ACHN (cell line): ENCODE results near the gene FYB1.
A peak's percentile ranks its signal among the peaks of the same experiment; 100 is the strongest.
"Not testable (repeated sequence)": the region's sequence is repeated elsewhere in the genome, so short reads cannot be mapped to it uniquely, and the experiment has no call there.

ENCODE experiments used
- DNase-seq: peaks from one replicate; pipeline ENCODE4 v3.0.0-alpha.2; 2015
- in situ Hi-C: cut with HindIII; loops from 2 replicates; pipeline ENCODE4 v1.10.0; 2017; ENCODE audit warnings: low sequenced_read_pairs, low pct_ligation_motif_present, low pct_unique_long_range_greater_than_20kb

The FYB1 gene

DNA sequence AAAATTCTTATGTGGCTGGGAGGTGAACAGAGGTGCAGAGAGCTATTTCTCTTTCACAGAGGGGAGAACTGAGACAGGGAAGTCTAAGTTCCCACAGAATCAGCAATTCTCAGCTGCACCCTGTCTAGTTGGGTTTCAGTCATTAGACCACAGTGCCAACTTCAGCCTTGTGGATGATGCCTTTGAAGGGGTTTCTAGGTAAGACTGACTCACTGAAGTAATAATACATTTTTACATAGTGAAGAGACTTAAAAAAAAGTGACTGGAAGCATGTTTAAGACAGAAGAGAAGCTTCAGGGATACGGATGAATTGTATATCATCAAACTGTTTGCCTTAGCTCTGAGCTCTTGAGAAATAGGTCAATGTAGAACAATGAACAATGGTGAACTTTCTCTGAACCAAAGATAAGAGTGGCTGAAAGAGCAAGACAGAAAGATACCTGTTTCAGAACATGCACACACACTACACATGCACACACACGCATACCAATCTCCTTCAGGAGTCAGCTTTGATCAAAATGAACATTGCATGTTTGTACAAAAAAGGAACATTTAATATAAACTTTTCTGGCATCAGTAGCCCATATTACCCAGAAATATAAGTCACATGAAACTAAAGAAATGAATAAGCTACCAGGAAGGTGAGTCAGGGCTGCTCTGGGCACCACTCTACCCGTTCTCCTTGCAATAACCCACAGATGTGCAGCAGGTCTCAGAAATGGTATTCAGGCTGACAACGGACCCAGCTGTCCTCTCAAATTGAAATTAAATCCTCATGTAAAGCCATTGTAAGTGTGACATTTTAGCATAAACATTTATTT is 12.6 kb upstream of the FYB1 start:
- no peak for DNase-seq
- in situ Hi-C loops: no loop called here

DNA sequence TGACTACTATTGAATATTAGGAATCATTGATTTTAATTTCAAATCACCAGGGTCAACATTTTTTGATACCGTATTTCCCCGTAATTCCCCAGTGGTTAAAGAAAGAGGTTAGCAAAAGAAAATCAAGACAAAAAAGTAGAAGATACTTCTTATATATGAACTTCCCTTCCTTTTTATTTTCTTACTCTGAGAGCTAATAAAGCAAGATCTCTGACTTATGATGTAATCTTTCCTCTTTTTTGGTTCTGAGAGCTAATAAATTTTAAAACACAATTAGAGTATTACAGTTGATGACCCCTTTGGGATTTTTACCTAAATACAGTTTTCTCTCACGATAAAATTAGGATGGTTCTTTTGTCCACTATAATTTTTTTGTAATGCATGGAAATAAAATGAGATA is 9.2 kb upstream of the FYB1 start:
- no peak for DNase-seq
- in situ Hi-C loops: no loop called here

DNA sequence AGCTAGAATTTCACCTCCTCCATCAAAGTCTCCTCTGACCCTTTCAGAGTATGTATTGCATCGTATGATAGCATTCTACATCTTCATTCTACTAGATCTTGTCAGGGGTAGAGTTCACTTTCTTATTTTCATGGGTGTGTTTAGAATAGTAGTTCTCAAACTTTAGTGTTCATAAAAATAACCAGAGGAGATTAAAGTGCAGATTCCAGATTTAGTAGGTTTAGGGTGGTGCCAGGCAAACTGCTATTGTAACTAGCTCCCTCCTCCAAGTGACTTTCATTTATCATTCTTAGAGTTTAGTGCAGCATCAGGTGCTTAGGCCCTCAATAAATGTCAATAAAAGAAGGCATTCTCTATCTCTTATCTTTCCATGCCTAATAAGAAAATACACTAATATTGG is 7.2 kb upstream of the FYB1 start:
- DNase-seq: no peak
- in situ Hi-C loops: no loop called here

GRCh38 chr5:39226100-39226451 is 6.7 kb upstream of the FYB1 start:
- in situ Hi-C loops: no loop called here
- no peak for DNase-seq

DNA sequence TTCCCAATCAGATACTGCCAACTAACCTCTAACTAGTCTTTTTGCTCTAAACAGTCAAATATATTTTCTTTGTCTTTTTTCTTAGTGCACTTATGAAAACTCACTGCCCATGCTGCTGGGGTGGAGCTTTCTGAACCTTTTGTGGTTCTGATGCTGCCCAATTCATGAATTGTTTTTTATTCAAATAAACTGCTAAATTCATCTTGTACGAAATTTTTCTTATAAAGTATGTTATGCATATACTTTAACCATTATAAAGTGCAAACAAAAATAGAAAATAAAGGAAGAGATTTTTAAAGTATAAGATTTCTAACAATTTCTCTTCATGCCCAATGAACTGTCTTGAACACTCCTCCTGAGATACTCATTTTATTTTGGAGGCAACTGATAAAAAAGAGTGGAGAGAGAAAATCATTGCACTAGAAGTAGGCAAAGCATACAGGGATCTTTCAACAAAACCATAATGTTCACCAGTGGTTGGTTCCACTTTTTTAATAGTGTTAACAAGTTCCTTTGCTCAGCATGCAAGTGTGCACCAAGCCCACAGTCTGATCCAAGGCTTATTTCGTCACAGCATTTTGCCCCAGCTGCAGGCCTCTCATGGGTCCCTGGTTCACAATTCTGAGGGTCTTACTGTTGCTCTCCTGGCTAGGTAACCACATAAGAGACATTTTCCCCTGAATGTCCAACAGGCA is 6.2 kb upstream of the FYB1 start:
- in situ Hi-C loops: no loop called here
- no peak for DNase-seq

DNA sequence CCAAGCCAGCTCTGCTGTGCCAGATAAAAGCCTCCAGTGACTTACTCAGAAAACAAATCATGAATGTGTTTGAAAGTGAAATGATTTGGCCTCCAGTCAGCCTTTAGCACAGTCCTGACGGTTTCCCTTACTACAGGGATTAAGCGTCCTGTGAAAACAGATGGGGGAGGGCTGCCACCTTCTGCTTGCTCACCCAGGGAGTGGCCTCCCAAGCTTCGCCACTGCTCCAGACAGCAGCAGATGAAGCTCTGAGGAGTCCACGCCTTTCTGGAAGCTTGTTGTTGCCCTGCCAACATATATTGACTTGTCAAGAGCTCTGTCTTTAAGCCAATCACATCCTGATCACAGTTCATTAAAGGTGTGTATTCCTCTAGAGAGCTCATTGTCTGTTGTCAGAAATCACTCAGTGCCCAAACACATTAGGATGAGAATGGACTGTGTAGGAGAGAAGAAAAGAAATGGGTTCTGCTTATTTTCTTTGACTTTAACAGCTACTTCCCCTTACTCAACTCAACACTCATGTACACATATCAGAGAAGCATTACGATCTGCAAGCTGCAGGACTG is 4.9 kb upstream of the FYB1 start:
- no peak for DNase-seq
- in situ Hi-C loops: no loop called here

- in situ Hi-C loops: no loop called here
- DNase-seq: no peak
Observed at GRCh38 chr5:39223565-39224156, 4.3 kb upstream of the FYB1 start.

DNA sequence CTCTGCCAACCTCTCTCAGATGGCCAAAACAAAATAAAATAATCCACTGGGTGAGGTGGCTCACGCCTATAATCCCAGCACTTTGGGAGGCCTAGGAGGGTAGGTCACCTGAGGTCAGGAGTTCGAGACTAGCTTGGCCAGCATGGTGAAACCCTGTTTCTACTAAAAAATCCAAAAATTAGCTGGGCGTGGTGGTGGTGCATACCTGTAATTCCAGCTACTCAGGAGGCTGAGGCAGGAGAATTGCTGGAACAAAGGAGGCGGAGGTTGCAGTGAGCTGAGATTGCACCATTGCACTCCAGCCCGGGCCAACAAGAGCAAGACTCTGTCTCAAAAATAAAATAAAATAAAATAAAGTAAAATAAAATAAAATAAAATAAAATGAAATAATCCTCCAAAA is 2.3 kb upstream of the FYB1 start:
- DNase-seq: not testable (repeated sequence)

DNA sequence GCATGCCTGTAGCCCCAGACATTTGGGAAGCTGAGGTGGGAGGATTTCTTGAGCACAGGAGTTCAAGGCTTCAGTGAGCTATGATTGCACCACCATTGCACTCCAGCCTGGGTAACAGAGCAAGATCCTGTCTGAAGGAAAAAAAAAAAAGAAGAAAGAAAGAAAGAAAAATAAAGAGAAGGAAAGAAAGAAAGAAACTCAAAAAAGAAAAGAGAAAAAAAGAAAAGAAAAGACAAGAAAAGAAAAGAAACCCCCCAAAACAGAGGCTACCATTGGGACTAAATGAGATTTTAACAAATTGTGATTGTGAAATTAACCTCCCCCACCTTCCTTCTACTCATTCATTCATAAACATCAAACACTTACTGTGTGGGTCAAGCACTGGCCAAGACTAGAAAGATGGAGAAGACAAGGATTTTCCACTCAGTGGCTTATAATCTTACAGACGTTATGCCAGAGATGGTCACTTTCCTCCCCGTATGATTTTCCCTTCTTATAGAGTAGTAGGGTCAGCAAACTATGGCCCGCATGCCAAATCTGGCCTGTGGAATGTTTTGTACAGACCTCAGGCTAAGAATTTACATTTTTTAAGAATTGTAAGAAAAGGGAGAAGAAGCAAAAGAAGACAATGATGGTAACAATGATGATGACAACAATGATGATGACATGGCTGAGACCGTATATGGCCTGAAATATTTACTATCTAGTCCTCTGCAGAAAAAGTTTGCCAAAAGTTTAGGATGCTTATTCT is 1.1 kb upstream of the FYB1 start:
- no peak for DNase-seq
- in situ Hi-C loops: no loop called here

More for the DNA sequence above, 2.3 kb upstream of the FYB1 start:
- in situ Hi-C loops: not testable (repeated sequence)

GRCh38 chr5:39218482-39219402 is 621 bp downstream of the FYB1 start:
- no peak for DNase-seq
- in situ Hi-C loops: no loop called here

DNA sequence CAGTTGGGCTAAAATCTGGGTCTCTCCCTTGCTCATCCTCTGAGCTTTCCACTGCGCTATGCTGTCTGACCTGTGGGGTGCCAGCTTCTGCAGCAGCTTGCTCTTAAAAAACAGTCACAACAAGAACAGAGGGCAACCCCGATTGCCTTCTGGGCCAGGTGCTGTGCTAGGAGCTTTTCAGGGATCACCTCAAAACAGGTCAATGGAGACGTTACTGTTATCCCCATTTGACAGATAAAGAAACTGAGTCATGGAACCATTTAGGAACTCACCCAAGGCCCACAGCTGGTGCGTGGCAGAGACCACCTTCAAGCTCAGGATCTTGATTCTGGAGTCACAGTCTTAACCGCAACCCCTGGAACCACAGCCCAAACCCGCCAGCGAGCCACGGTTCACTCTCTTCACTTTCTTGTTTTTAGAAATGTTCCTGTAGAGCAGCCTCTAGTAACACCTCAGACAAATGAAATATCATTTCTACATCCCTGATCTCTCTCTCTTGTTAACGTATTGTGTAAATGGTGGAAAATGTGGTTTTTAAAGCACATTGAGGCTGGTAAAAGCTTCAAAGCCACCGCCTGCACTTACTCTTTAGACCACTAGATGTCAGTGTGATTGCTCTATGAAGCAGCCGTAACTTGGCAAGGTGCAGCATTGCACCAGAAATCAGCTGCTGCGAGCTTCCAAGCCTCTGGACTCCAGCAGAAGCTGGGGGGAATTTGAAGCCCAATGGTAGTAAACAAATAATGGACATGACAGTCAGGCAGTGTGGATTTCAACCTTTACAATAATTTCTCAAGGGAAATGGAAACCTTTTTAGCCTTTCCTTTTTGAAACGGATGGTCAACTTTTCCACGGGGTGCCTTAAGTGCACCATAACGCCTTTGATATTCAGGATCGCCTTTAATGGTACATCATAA is 1.7 kb downstream of the FYB1 start:
- in situ Hi-C loops: no loop called here
- peak; percentile 74 for DNase-seq

GRCh38 chr5:39216631-39217030 is 2.7 kb downstream of the FYB1 start:
- DNase-seq: no peak
- in situ Hi-C loops: no loop called here

GRCh38 chr5:39215857-39216256 is 3.5 kb downstream of the FYB1 start:
- DNase-seq: no peak
- in situ Hi-C loops: no loop called here

DNA sequence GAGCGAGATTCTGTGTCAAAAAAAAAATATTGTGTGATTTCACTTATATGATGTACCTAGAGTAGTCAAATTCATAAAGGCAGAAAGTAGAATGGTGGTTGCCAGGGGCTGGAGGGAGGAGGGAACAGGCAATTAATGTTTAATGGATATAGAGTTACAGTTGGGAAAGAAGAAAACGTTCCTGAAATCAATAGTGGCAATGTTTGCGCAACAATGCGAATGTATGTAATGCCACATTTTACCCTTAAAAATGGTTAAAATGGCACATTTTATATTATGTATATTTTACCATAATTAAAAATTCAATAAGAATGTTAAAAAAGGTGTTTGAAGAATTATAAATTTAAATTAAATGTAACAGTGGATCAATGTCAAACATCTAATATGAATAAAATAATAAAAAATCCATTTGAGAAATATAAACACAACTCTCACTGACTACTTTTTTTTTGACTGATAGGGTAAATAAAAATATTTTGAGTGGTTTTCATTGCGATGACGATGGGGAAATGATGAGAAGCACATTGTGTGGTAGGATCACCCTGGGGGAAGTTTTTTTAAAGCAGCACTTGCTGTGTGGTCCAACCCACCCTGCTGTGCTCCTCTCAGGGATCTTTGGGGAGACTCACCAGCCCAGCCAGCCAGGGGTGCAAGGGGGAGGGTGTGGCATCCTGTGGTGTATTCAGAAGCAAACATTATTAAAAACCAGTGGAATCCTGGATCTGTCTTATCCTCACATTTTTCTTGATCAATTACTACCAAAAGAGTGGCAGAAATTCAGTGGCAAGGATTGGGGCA is 4.3 kb downstream of the FYB1 start:
- DNase-seq: no peak
- in situ Hi-C loops: no loop called here

DNA sequence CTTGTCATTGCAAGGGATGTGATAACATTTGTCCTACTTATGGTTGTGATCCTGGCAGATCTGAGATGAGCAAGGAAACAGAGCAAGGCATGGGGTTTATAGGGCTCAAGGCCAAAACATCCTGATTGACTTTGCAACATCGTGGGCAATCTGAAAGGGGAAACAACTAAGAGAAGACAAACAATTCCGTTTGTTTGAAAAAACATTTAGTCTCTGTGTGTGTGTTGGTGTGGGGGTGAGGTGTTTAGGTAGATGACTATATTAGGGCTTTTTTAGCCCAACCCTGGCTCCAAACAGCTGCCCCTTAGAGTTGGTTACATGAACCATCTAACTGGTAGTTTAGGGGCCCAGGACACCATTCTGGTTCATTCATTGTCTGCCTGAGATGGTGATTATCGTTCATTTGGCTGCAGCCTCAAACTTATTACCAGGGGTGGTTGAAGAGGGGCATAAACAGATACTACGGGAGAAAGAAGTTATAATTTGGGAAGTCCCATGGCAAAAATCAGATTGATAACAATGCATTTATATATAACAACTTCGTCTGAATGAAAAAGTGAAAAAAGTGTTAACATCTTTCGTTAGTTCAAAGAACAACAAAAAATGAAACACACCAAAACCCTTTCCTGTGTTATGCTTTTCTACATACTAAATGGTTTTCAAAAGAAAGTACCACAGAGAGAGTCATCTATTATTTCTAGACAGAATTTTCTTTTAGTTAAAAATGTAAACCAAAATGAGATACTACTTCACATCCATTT is 5.7 kb downstream of the FYB1 start:
- in situ Hi-C loops: no loop called here
- no peak for DNase-seq

GRCh38 chr5:39211773-39212172 is 7.6 kb downstream of the FYB1 start:
- DNase-seq: no peak
- in situ Hi-C loops: no loop called here
